K562 (cell line): Measurements from ENCODE around the gene NUDT12.

Experiments
- BRD4 ChIP-seq: fragments of 200-600 bp; sonication (generic); IDR thresholded peaks from 2 replicates; pipeline ENCODE4 v1.6.1; 2017; ENCODE audit warnings: inconsistent platforms
- PCBP2 ChIP-seq: fragments of 200-400 bp; formaldehyde crosslinking; IDR thresholded peaks from 2 replicates; pipeline ENCODE4 v1.6.1; 2018; ENCODE audit warnings: low read length, low read depth, mild to moderate bottlenecking, moderate library complexity; ENCODE audit not compliant: poor library complexity, severe bottlenecking
- POLR2A ChIP-seq: fragments of 450-650 bp; conservative IDR thresholded peaks from 2 replicates; pipeline ENCODE4 v1.6.1; 2016
- RAD21 ChIP-seq, 2 experiments: fragments of 250-450 bp in 1 of 2; fragments of 450-650 bp in 1 of 2; sonication (Bioruptor Pico) in 1 of 2; formaldehyde crosslinking in 1 of 2; IDR thresholded peaks in 1 of 2; conservative IDR thresholded peaks in 1 of 2; 2 replicates each; pipeline versions ENCODE4 v1.4.0 to v1.8.0; 2020 to 2022; ENCODE audit warnings: mild to moderate bottlenecking in 2 of 2, moderate library complexity in 1 of 2
- YY1 ChIP-seq, 3 experiments: IDR thresholded peaks; 2 replicates each; pipeline ENCODE4 v1.6.1; 2011; ENCODE audit warnings: low read length in 2 of 3, mild to moderate bottlenecking in 2 of 3, moderate library complexity in 2 of 3, borderline replicate concordance in 1 of 3, control low read depth in 1 of 3, low read depth in 1 of 3; ENCODE audit not compliant: insufficient read depth in 3 of 3, insufficient replicate concordance in 2 of 3, control insufficient read depth in 1 of 3, insufficient read length in 1 of 3; ENCODE audit errors: extremely low read depth in 1 of 3
- TF ChIP-seq, protein P1 (sequence below), 3 experiments: IDR thresholded peaks in 2 of 3; conservative IDR thresholded peaks in 1 of 3; 2 replicates each; pipeline ENCODE4 v1.5.1; 2011 to 2012; ENCODE audit warnings: low read length in 3 of 3, mild to moderate bottlenecking in 3 of 3, control low read depth in 2 of 3, improper control_type of control experiment in 1 of 3, inconsistent platforms in 1 of 3, low read depth in 1 of 3, mixed read lengths in 1 of 3, moderate library complexity in 1 of 3; ENCODE audit not compliant: insufficient read depth in 2 of 3
- TF ChIP-seq, protein P2 (sequence below): sonication (generic); formaldehyde crosslinking; IDR thresholded peaks from 2 replicates; pipeline ENCODE4 v1.8.1; 2022; ENCODE audit warnings: missing genetic modification reagents
- TF ChIP-seq, protein P3 (sequence below), 2 experiments: fragments of 450-650 bp; formaldehyde crosslinking in 1 of 2; IDR thresholded peaks; 2 replicates each; pipeline versions ENCODE4 v1.4.0 to v1.6.1; 2014 to 2020; ENCODE audit warnings: mild to moderate bottlenecking in 2 of 2, borderline replicate concordance in 1 of 2, low read depth in 1 of 2

DNA sequence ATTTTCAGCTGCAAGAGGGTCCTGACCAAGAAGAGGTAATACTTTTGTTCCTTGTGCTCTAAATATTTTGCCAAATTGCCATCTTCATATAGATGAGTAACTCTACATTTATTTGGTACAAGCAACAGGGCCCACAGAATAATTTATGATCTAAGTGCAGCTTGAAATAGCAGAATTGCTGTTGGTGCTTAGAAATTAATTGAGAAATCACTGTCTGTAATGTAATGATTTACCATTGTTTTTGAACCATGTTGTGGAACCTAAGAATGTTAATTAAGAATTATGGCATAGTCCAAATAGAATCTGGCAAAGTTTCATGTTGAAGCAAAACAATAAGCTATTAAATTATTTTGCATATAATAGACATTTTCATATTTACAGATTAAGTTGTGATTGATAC is 44.8 kb upstream of the NUDT12 start:
- TF ChIP-seq, protein P1, sequence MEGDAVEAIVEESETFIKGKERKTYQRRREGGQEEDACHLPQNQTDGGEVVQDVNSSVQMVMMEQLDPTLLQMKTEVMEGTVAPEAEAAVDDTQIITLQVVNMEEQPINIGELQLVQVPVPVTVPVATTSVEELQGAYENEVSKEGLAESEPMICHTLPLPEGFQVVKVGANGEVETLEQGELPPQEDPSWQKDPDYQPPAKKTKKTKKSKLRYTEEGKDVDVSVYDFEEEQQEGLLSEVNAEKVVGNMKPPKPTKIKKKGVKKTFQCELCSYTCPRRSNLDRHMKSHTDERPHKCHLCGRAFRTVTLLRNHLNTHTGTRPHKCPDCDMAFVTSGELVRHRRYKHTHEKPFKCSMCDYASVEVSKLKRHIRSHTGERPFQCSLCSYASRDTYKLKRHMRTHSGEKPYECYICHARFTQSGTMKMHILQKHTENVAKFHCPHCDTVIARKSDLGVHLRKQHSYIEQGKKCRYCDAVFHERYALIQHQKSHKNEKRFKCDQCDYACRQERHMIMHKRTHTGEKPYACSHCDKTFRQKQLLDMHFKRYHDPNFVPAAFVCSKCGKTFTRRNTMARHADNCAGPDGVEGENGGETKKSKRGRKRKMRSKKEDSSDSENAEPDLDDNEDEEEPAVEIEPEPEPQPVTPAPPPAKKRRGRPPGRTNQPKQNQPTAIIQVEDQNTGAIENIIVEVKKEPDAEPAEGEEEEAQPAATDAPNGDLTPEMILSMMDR (IDR thresholded peaks at IDR 0.05 in 2 of 3, conservative IDR thresholded peaks at IDR 0.05 in 1 of 3; ENCODE audit: insufficient read depth in 2 of 3, low read depth in 1 of 3, low read length in 3 of 3): no peak
- TF ChIP-seq YY1 (IDR thresholded peaks at IDR 0.05; ENCODE audit: borderline replicate concordance in 1 of 3, control insufficient read depth in 1 of 3, extremely low read depth in 1 of 3, insufficient read depth in 3 of 3, insufficient read length in 1 of 3, insufficient replicate concordance in 2 of 3, low read depth in 1 of 3, low read length in 2 of 3) (no peak), PCBP2 (no peak), RAD21 (CRISPR knock-in tag; conservative IDR thresholded peaks at IDR 0.05 in 1 of 2, IDR thresholded peaks at IDR 0.05 in 1 of 2) (no peak), BRD4 (no peak), POLR2A (no peak)
- TF ChIP-seq, protein P2, sequence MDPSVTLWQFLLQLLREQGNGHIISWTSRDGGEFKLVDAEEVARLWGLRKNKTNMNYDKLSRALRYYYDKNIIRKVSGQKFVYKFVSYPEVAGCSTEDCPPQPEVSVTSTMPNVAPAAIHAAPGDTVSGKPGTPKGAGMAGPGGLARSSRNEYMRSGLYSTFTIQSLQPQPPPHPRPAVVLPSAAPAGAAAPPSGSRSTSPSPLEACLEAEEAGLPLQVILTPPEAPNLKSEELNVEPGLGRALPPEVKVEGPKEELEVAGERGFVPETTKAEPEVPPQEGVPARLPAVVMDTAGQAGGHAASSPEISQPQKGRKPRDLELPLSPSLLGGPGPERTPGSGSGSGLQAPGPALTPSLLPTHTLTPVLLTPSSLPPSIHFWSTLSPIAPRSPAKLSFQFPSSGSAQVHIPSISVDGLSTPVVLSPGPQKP (CRISPR knock-in tag): no peak
- TF ChIP-seq, protein P3, sequence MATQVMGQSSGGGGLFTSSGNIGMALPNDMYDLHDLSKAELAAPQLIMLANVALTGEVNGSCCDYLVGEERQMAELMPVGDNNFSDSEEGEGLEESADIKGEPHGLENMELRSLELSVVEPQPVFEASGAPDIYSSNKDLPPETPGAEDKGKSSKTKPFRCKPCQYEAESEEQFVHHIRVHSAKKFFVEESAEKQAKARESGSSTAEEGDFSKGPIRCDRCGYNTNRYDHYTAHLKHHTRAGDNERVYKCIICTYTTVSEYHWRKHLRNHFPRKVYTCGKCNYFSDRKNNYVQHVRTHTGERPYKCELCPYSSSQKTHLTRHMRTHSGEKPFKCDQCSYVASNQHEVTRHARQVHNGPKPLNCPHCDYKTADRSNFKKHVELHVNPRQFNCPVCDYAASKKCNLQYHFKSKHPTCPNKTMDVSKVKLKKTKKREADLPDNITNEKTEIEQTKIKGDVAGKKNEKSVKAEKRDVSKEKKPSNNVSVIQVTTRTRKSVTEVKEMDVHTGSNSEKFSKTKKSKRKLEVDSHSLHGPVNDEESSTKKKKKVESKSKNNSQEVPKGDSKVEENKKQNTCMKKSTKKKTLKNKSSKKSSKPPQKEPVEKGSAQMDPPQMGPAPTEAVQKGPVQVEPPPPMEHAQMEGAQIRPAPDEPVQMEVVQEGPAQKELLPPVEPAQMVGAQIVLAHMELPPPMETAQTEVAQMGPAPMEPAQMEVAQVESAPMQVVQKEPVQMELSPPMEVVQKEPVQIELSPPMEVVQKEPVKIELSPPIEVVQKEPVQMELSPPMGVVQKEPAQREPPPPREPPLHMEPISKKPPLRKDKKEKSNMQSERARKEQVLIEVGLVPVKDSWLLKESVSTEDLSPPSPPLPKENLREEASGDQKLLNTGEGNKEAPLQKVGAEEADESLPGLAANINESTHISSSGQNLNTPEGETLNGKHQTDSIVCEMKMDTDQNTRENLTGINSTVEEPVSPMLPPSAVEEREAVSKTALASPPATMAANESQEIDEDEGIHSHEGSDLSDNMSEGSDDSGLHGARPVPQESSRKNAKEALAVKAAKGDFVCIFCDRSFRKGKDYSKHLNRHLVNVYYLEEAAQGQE (IDR thresholded peaks at IDR 0.05; ENCODE audit: borderline replicate concordance): no peak
- TF ChIP-seq, protein P3 (CRISPR knock-in tag; IDR thresholded peaks at IDR 0.05; ENCODE audit: low read depth): no peak
